GM04503 (cell line): Measurements from ENCODE around the gene SF3B4.
"Not testable (repeated sequence)": the region's sequence is repeated elsewhere in the genome, so short reads cannot be mapped to it uniquely, and the experiment has no call there.

ENCODE experiments used
- DNase-seq: peaks from one replicate; pipeline ENCODE4 v3.0.0-alpha.2; 2012; ENCODE audit warnings: low read depth

Gene SF3B4

GRCh38 chr1:149927563-149928400 lies at the start of gene SF3B4:
SF3B4 (minus strand) TSS chr1:149927803; CDS start chr1:149927759, 44 bp downstream.
- peak; percentile 53 for DNase-seq

- DNase-seq: no peak
Measured at GRCh38 chr1:149977345-149977744, 49.7 kb upstream of the SF3B4 start.

GRCh38 chr1:149972547-149972946 lies 44.9 kb upstream of the SF3B4 start:
- DNase-seq: no peak

GRCh38 chr1:149967646-149968045 lies 40.0 kb upstream of the SF3B4 start:
- no peak for DNase-seq

- no peak for DNase-seq
Measured at GRCh38 chr1:149967041-149967440, 39.4 kb upstream of the SF3B4 start.

GRCh38 chr1:149966405-149966804 lies 38.8 kb upstream of the SF3B4 start:
- no peak for DNase-seq

- no peak for DNase-seq
Measured at GRCh38 chr1:149965440-149965839, 37.8 kb upstream of the SF3B4 start.

- no peak for DNase-seq
Measured at GRCh38 chr1:149963358-149963757, 35.8 kb upstream of the SF3B4 start.

- DNase-seq: no peak
Measured at GRCh38 chr1:149962736-149963135, 35.1 kb upstream of the SF3B4 start.

GRCh38 chr1:149962039-149962647 lies 34.5 kb upstream of the SF3B4 start:
- no peak for DNase-seq

- not testable (repeated sequence) for DNase-seq
Measured at GRCh38 chr1:149957548-149957947, 29.9 kb upstream of the SF3B4 start.

- no peak for DNase-seq
Measured at GRCh38 chr1:149949911-149950310, 22.3 kb upstream of the SF3B4 start.

GRCh38 chr1:149945206-149945605 lies 17.6 kb upstream of the SF3B4 start:
- DNase-seq: no peak

- DNase-seq: no peak
Measured at GRCh38 chr1:149942885-149943284, 15.3 kb upstream of the SF3B4 start.

- DNase-seq: no peak
Measured at GRCh38 chr1:149942207-149942606, 14.6 kb upstream of the SF3B4 start.

- no peak for DNase-seq
Measured at GRCh38 chr1:149940427-149940826, 12.8 kb upstream of the SF3B4 start.

- not testable (repeated sequence) for DNase-seq
Measured at GRCh38 chr1:149938668-149939003, 11.0 kb upstream of the SF3B4 start.

GRCh38 chr1:149937759-149938158 lies 10.2 kb upstream of the SF3B4 start:
- no peak for DNase-seq

GRCh38 chr1:149936992-149937705 lies 9.5 kb upstream of the SF3B4 start:
- no peak for DNase-seq

- no peak for DNase-seq
Measured at GRCh38 chr1:149936170-149936991, 8.8 kb upstream of the SF3B4 start, which contains the start of gene MTMR11. MTMR11 (minus strand) TSS chr1:149936879; CDS start chr1:149936647, 232 bp downstream.

- DNase-seq: no peak
Measured at GRCh38 chr1:149934356-149934755, 6.8 kb upstream of the SF3B4 start.

- no peak for DNase-seq
Measured at GRCh38 chr1:149933208-149933607, 5.6 kb upstream of the SF3B4 start.
